Measurements from ENCODE around the gene ARHGAP33. TPM values are rescaled to one million over a fixed set of nuclear protein-coding genes. Genes with fewer than 3 reads are reported as not detected.

Gene ARHGAP33
- total and polyA plus RNA-seq, 2 donors (not counting 3 experiments of a cell fraction or from before 2014, with no cell fraction given): 11.0 to 18.4 TPM

DNA sequence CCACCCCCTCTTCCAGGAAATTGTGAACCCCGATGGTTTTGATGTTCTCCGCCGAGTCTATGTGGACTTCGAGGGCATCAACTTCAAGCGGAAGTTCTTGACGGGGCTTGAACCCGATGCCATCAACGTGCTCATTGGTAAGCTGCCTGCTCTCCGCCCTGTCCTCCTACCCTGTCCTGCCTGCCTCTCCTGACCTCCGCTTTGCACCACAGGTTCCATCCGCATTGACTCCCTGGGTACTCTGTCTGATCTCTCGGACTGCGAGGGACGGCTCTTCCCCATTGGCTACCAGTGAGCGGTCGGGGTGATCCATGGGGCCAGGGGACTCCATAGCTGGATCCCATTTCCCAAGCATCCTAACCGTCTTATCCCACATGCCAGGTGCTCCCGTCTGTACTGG is 45.0 kb upstream of the ARHGAP33 start:
- CTCF ChIA-PET: no interaction called here
- H3K27ac ChIP-seq (ENCODE audit: insufficient read depth, low read depth, low read length): no peak overlapping the region
- no peaks in the 10 kb centered on the region for H3K9me3 ChIP-seq (replicated peaks; ENCODE audit: control insufficient read depth, insufficient read depth, low read length)
- no peaks in the 10 kb centered on the region for H3K4me1 ChIP-seq (ENCODE audit: control insufficient read depth, extremely low read depth, insufficient read depth, low read length)
- dilution Hi-C loops (cut with MboI; ENCODE audit: extremely low pct_ligation_motif_present, low sequenced_read_pairs): no loop called here
- no peak overlapping the region for H3K4me2 ChIP-seq (ENCODE audit: insufficient read depth, low read length)
- FAIRE-seq (no peak), DNase-seq (ENCODE audit: low read depth, low spot score) (no peak)
- BruUV-seq (replicated peaks): TSS peak; percentile 4
- H2AFZ ChIP-seq (ENCODE audit: low read depth, low read length): no peak overlapping the region
- no peak for TF ChIP-seq EZH2 (IDR thresholded peaks at IDR 0.05; ENCODE audit: borderline replicate concordance, low read depth, low read length, severe bottlenecking)
- TF ChIP-seq POLR2AphosphoS5 (IDR thresholded peaks at IDR 0.05; ENCODE audit: insufficient read depth, low read depth, low read length): no peak
- TF ChIP-seq MAX (IDR thresholded peaks at IDR 0.05; ENCODE audit: insufficient read depth, insufficient read length): no peak
- TF ChIP-seq GATA2 (IDR thresholded peaks at IDR 0.05; ENCODE audit: insufficient read depth, insufficient read length, low read depth, low read length): no peak
- TF ChIP-seq MYC (IDR thresholded peaks at IDR 0.05; ENCODE audit: low read depth, low read length): no peak
- TF ChIP-seq POLR2A (IDR thresholded peaks at IDR 0.05; ENCODE audit: low read depth, low read length): no peak
- TF ChIP-seq, protein P1, sequence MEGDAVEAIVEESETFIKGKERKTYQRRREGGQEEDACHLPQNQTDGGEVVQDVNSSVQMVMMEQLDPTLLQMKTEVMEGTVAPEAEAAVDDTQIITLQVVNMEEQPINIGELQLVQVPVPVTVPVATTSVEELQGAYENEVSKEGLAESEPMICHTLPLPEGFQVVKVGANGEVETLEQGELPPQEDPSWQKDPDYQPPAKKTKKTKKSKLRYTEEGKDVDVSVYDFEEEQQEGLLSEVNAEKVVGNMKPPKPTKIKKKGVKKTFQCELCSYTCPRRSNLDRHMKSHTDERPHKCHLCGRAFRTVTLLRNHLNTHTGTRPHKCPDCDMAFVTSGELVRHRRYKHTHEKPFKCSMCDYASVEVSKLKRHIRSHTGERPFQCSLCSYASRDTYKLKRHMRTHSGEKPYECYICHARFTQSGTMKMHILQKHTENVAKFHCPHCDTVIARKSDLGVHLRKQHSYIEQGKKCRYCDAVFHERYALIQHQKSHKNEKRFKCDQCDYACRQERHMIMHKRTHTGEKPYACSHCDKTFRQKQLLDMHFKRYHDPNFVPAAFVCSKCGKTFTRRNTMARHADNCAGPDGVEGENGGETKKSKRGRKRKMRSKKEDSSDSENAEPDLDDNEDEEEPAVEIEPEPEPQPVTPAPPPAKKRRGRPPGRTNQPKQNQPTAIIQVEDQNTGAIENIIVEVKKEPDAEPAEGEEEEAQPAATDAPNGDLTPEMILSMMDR (IDR thresholded peaks at IDR 0.05; ENCODE audit: extremely low read depth in 1 of 2, insufficient read depth in 1 of 2, low read depth in 1 of 2, low read length in 2 of 2): no peak
- TF ChIP-seq FOS (IDR thresholded peaks at IDR 0.05; ENCODE audit: borderline replicate concordance, insufficient read depth, low read length): no peak
- TF ChIP-seq JUN (IDR thresholded peaks at IDR 0.05; ENCODE audit: borderline replicate concordance, insufficient read depth, insufficient read length, low read depth): no peak
- no peaks in the 10 kb centered on the region for H3K79me2 ChIP-seq (ENCODE audit: control insufficient read depth, insufficient read depth, low read length)
- intact Hi-C loops (cut with micrococcal nuclease): no loop called here
- POLR2A ChIA-PET: no interaction called here
- H3K9ac ChIP-seq (replicated peaks; ENCODE audit: extremely low read depth, insufficient read depth, low read length): no peak overlapping the region
- peaks cover 20 to 76% of the 10 kb centered on the region in 2 experiments for H3K36me3 ChIP-seq (ENCODE audit: control insufficient read depth in 2 of 2, extremely low read depth in 1 of 2, insufficient read depth in 2 of 2, low read length in 2 of 2)
- no peaks in the 10 kb centered on the region for H3K27me3 ChIP-seq (ENCODE audit: control insufficient read depth in 2 of 2, insufficient read depth in 2 of 2, low read length in 2 of 2)
- no peak overlapping the region for H3K4me3 ChIP-seq (replicated peaks in 1 of 3; ENCODE audit: insufficient read depth in 1 of 3, low read depth in 1 of 3, low read length in 3 of 3)
- H3K9me1 ChIP-seq (replicated peaks; ENCODE audit: control insufficient read depth, extremely low read depth, insufficient read depth, low read length): no peaks in the 10 kb centered on the region
- no peaks in the 10 kb centered on the region for H4K20me1 ChIP-seq (replicated peaks; ENCODE audit: control insufficient read depth, extremely low read depth, insufficient read depth, low read length)

Data from endothelial cell of umbilical vein (primary cell).